MM.1S (cell line): ENCODE data around the gene FBN3.

Source experiments
- CTCF ChIP-seq: fragments of 300-600 bp; sonication (generic); IDR thresholded peaks from 2 replicates; pipeline ENCODE4 v1.5.1; 2016; ENCODE audit warnings: antibody characterized with exemption, low read length, mixed read lengths
- EZH2 ChIP-seq: fragments of 300-600 bp; sonication (generic); optimal IDR thresholded peaks from 2 replicates; pipeline ENCODE3; 2017; ENCODE audit warnings: low read depth, mild to moderate bottlenecking, antibody characterized with exemption, low read length, mixed read lengths
- EZH2phosphoT487 ChIP-seq: fragments of 300-600 bp; sonication (generic); IDR thresholded peaks from 2 replicates; pipeline ENCODE4 v1.6.1; 2018; ENCODE audit warnings: antibody characterized with exemption, low read length

- TF ChIP-seq CTCF (no peak), EZH2 (no peak), EZH2phosphoT487 (no peak)
Measured at GRCh38 chr19:8046569-8047165, 102.7 kb downstream of the FBN3 start.
